Peyer's patch (tissue), 4 donors: Measurements from ENCODE around the gene KRTAP5-2. TPM values are rescaled to one million over a fixed set of nuclear protein-coding genes. Genes with fewer than 3 reads are reported as not detected.
A peak's percentile ranks its signal among the peaks of the same experiment; 100 is the strongest.

ENCODE experiments used
- DNase-seq, 3 donors: peaks; one replicate each; pipeline ENCODE4 v3.0.0-alpha.2; 2017 to 2019
- H3K27ac ChIP-seq, 4 donors: fragments of 200-600 bp; sonication (generic); one replicate each; pipeline ENCODE4 v1.5.1; 2016 to 2019
- H3K27me3 ChIP-seq, 2 donors: fragments of 200-600 bp; sonication (generic); one replicate each; pipeline ENCODE4 v1.5.1; 2019
- H3K36me3 ChIP-seq, 3 donors: fragments of 200-600 bp; sonication (generic); one replicate each; pipeline ENCODE4 v1.5.1; 2016 to 2019
- H3K4me1 ChIP-seq, 4 donors: fragments of 200-600 bp; sonication (generic); one replicate each; pipeline ENCODE4 v1.5.1; 2016 to 2019
- H3K4me3 ChIP-seq, 4 donors: fragments of 200-600 bp; sonication (generic); 1 replicate in 3 of 4; 2 replicates in 1 of 4; pipeline ENCODE4 v1.5.1; 2016 to 2019; ENCODE audit warnings: mild to moderate bottlenecking in 1 of 4
- H3K9me3 ChIP-seq, 4 donors: fragments of 200-600 bp; sonication (generic); one replicate each; pipeline ENCODE4 v1.5.1; 2016 to 2019; ENCODE audit warnings: mild to moderate bottlenecking in 1 of 4
- POLR2A ChIP-seq, 2 donors: fragments of 450-650 bp; IDR thresholded peaks; one replicate each; pipeline ENCODE4 v1.5.1; 2017; ENCODE audit warnings: antibody characterized with exemption in 2 of 2, mild to moderate bottlenecking in 2 of 2, moderate library complexity in 2 of 2
- total RNA-seq, 4 donors: library from RNA; depleted of rRNA; stranded (reverse); fragments of >200 nt; gene quantifications; one replicate each; pipeline ENCODE4 v1.1.0, GENCODE V29; 2016
- TF ChIP-seq, protein P1 (sequence below), 6 experiments: fragments of 450-650 bp in 4 of 6; fragments of 200-600 bp in 2 of 6; sonication (generic) in 1 of 6; IDR thresholded peaks; one replicate each; pipeline ENCODE4 v1.5.1; 2017 to 2019; ENCODE audit warnings: antibody characterized with exemption in 6 of 6, mild to moderate bottlenecking in 3 of 6, moderate library complexity in 1 of 6

Gene KRTAP5-2
- total RNA-seq, 4 donors from 2014 or later: not detected

DNA sequence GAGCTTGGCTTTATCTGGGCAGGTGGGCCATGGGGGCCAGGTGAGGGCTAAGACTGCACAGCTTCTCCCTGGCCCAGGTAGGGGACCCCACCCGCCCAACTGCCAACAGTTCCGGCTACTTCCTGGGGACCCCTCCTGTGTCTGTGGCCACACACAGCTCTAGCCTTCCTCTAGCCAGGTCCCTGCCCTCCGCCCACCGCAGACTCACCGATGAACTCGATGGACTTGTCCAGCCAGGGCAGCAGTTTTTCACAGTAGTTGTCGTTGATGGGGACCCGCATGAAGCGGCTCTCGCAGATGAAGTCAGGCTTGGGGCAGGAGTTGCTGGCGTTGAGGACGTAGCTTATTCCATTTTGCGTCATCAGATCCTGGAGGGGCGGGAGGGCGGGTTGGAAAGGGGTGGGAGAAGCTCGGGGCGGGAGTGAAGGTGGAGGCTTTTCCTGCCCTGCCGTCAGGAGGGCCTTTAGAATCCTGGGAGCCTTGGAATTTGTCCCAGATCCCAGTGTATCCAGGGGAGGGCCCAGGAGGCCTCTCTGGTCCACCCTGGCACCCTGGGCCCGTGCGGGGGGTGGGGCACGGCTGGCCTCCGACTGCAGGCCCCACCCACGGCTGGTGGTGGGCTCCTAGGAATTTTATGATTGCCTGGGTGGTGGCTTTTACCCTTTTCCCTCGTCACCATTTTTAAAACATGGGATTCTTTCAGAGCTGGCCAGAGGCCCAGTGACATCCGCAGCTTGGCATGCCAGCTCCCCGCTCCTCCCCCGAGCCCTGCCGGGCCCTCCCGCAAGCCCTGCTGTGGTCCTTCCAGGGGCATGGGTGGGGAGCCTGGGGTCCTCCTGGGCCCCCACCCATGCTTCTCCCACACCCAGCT is 40.0 kb downstream of the KRTAP5-2 start:
- Histone ChIP-seq H3K4me1 (peaks cover 0 to 52% (median 8%) of the 10 kb centered on the region in 4 donors), H3K4me3 (peak overlapping the region in 2 of 4 donors; percentile 24 to 28), H3K27me3 (no peaks in the 10 kb centered on the region), H3K9me3 (no peaks in the 10 kb centered on the region), H3K27ac (peak overlapping the region in 3 of 4 donors; percentile 71 to 91 (median 84)), H3K36me3 (peaks cover 0 to 17% (median 0%) of the 10 kb centered on the region in 3 donors)
- DNase-seq: peak in 1 of 3 donors; percentile 59
- TF ChIP-seq, protein P1, sequence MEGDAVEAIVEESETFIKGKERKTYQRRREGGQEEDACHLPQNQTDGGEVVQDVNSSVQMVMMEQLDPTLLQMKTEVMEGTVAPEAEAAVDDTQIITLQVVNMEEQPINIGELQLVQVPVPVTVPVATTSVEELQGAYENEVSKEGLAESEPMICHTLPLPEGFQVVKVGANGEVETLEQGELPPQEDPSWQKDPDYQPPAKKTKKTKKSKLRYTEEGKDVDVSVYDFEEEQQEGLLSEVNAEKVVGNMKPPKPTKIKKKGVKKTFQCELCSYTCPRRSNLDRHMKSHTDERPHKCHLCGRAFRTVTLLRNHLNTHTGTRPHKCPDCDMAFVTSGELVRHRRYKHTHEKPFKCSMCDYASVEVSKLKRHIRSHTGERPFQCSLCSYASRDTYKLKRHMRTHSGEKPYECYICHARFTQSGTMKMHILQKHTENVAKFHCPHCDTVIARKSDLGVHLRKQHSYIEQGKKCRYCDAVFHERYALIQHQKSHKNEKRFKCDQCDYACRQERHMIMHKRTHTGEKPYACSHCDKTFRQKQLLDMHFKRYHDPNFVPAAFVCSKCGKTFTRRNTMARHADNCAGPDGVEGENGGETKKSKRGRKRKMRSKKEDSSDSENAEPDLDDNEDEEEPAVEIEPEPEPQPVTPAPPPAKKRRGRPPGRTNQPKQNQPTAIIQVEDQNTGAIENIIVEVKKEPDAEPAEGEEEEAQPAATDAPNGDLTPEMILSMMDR (IDR thresholded peaks at IDR 0.05): no peak
- no peak for TF ChIP-seq POLR2A (IDR thresholded peaks at IDR 0.05)

DNA sequence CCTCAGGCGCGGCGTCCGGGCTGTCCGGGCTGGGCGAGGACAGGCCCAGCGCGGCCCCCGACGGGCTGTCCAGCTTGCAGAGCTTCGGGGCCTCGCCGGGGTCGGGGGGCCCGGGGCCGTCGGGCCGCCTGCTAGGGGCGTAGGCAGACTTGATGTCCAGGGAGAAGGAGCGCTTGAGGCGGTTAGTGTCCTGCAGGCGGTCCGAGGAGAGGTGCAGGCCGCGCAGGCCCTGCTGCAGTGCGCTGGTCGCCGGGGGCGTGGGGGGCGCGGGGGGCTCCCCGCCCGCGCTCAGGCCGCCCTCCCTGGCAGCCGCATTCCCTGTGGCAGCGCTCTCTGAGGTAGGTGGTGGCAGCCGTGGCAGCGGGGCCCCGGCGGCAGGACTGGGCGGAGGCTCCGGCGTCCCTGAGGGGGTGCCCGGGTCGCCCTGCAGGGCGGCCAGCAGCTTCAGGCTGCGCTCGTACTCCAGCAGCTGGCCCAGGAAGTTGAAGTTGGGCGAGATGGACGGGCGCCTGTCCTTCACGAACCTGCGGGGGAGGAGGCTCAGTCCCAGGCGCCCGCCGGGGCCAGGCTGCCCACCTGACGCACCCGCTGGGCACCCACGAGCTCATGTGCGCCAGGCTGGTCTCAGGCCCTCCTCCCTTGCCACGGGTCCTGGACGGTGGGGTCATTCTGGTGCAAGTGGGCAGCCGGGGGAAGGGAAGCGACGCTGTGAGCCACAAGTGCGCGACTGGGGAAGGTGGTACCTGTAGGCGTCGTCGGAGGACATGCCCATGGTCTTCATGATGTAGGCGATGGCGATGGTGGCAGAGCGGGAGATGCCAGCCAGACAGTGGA is 40.8 kb downstream of the KRTAP5-2 start:
- peaks cover 0 to 16% (median 0%) of the 10 kb centered on the region in 3 donors for H3K36me3 ChIP-seq
- TF ChIP-seq, protein P1 (IDR thresholded peaks at IDR 0.05): no peak
- TF ChIP-seq POLR2A (IDR thresholded peaks at IDR 0.05): no peak
- DNase-seq: no peak
- H3K9me3 ChIP-seq: no peaks in the 10 kb centered on the region
- no peak overlapping the region for H3K4me3 ChIP-seq
- peaks cover 0 to 50% (median 8%) of the 10 kb centered on the region in 4 donors for H3K4me1 ChIP-seq
- H3K27ac ChIP-seq: peak overlapping the region in 3 of 4 donors; percentile 71 to 91 (median 84)
- H3K27me3 ChIP-seq: no peaks in the 10 kb centered on the region

DNA sequence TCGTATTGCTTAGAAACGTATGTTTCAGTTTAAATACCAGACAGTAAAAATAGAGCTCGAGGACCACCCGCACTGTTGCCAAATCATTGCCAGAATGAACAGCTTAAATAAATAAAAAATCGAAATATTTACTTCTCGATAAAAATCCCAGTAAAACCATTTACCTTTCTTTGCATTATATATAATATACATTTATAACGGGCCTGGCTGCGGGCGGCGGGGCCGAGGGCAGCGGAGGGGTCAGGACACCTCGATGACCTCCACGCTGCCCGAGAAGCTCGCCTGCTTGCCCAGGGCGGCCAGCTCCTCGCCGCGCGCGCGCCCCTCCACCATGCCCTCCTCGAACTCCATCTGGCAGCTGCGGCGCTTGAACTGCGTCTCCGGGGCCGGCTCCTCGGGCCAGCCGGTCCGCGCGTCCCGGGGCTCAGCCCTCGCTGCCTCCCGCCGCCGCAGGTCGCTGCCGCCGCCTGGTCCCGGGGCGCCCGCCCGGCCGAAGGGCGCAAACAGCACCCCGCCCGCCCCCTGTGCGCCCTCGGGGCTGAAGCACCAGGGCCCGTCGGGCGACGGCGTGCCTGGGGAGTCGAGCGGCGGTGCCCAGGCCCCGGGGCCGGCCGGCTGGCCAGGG is 41.7 kb downstream of the KRTAP5-2 start:
- Histone ChIP-seq H3K36me3 (peaks cover 0 to 12% (median 0%) of the 10 kb centered on the region in 3 donors), H3K9me3 (no peaks in the 10 kb centered on the region), H3K27me3 (no peaks in the 10 kb centered on the region), H3K4me1 (peaks cover 0 to 41% (median 8%) of the 10 kb centered on the region in 4 donors), H3K4me3 (no peak overlapping the region), H3K27ac (no peak overlapping the region)
- DNase-seq: peak in 1 of 3 donors; percentile 31
- no peak for TF ChIP-seq POLR2A (IDR thresholded peaks at IDR 0.05)
- TF ChIP-seq, protein P1 (IDR thresholded peaks at IDR 0.05): no peak

DNA sequence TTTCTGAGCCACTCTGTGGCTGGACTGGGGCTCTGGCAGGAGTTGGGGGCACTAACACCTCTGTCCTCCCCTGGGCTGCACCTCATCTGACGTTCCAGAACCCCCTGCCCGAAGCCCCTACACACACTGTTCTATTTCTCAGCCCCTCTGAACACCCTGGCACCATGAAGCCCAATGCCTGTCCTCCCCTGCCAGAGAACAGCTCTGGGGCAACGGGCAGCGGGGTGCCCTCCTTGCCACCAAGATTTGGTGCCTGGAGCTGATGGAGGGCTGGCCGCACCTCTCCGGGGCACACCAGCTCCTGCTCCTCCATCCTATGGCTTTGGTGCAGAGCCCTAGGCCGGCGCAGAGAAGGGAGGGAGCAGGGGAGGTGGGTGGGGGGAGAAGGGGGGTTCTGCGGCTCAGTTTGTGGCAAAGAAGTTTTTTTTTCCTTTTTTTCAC is 42.4 kb downstream of the KRTAP5-2 start:
- H3K36me3 ChIP-seq: peaks cover 0 to 7% (median 0%) of the 10 kb centered on the region in 3 donors
- peaks cover 0 to 38% (median 8%) of the 10 kb centered on the region in 4 donors for H3K4me1 ChIP-seq
- no peaks in the 10 kb centered on the region for H3K27me3 ChIP-seq
- no peaks in the 10 kb centered on the region for H3K9me3 ChIP-seq
- DNase-seq: no peak
- no peak for TF ChIP-seq POLR2A (IDR thresholded peaks at IDR 0.05)
- TF ChIP-seq, protein P1 (IDR thresholded peaks at IDR 0.05): no peak
- no peak overlapping the region for H3K27ac ChIP-seq
- no peak overlapping the region for H3K4me3 ChIP-seq
